PC-3 (cell line): ENCODE measurements around the gene AP1B1. TPM values are rescaled to one million over a fixed set of nuclear protein-coding genes. Genes with fewer than 3 reads are reported as not detected.
A peak's percentile ranks its signal among the peaks of the same experiment; 100 is the strongest.

ENCODE experiments used
- ATAC-seq: fragments of 200-7000 bp; cut with Tn5 transposase; 2 replicates; pipeline ENCODE4 v1.9.1; 2020; ENCODE audit warnings: mild to moderate bottlenecking, moderate library complexity
- BruUV-seq: library from RNA; stranded (reverse); fragments of 400-500 nt; replicated peaks from 2 replicates; lab custom pipeline; 2021; lab: Mats Ljungman, UMichigan
- CTCF ChIA-PET: fragments of 300-600 bp; sonication (Branson Sonifier 250); formaldehyde crosslinking; loops from one replicate; lab custom pipeline; 2022; ENCODE audit warnings: antibody characterized with exemption; lab: Charles Lee
- POLR2A ChIA-PET: fragments of 300-600 bp; sonication (Branson Sonifier 250); formaldehyde crosslinking; loops from one replicate; lab custom pipeline; 2022; ENCODE audit warnings: antibody characterized with exemption; ENCODE audit not compliant: unreplicated experiment; lab: Charles Lee
- DNase-seq: peaks from one replicate; pipeline ENCODE4 v3.0.0-alpha.2; 2015
- H2AFZ ChIP-seq: fragments of 300-600 bp; sonication (generic); 2 replicates; pipeline ENCODE4 v1.6.0; 2016; ENCODE audit warnings: antibody characterized with exemption, low read length
- H3F3A ChIP-seq: fragments of 300-600 bp; sonication (generic); one replicate; pipeline ENCODE4 v1.6.0; 2017; ENCODE audit warnings: antibody characterized with exemption, low read length, control low read depth, mild to moderate bottlenecking; ENCODE audit not compliant: unreplicated experiment
- H3K27ac ChIP-seq: fragments of 300-600 bp; sonication (generic); 2 replicates; pipeline ENCODE4 v1.5.1; 2016; ENCODE audit warnings: mild to moderate bottlenecking, low read length
- H3K27me3 ChIP-seq: fragments of 300-600 bp; sonication (generic); 2 replicates; pipeline ENCODE4 v1.6.1; 2016; ENCODE audit warnings: low read length, mixed read lengths
- H3K36me3 ChIP-seq: fragments of 300-600 bp; sonication (generic); 2 replicates; pipeline ENCODE4 v1.6.1; 2016; ENCODE audit warnings: low read depth, mixed run types, low read length, mixed read lengths
- H3K4me1 ChIP-seq: fragments of 300-600 bp; sonication (generic); 2 replicates; pipeline ENCODE4 v1.5.1; 2016; ENCODE audit warnings: low read length; ENCODE audit not compliant: insufficient read depth
- H3K4me2 ChIP-seq: fragments of 300-600 bp; sonication (generic); 2 replicates; pipeline ENCODE4 v1.6.0; 2016; ENCODE audit warnings: low read length
- H3K4me3 ChIP-seq: fragments of 300-600 bp; sonication (generic); 2 replicates; pipeline ENCODE4 v1.5.1; 2016; ENCODE audit warnings: mild to moderate bottlenecking, low read length, mixed read lengths
- H3K79me2 ChIP-seq: fragments of 300-600 bp; sonication (generic); 2 replicates; pipeline ENCODE4 v1.6.1; 2017; ENCODE audit warnings: low read length, mixed read lengths
- H3K9ac ChIP-seq: fragments of 300-600 bp; sonication (generic); 2 replicates; pipeline ENCODE4 v1.6.0; 2016; ENCODE audit warnings: mild to moderate bottlenecking, low read length
- H3K9me2 ChIP-seq: fragments of 300-600 bp; sonication (generic); replicated peaks from 2 replicates; pipeline ENCODE4 v1.6.1; 2016; ENCODE audit warnings: mixed run types, low read length, mixed read lengths
- H3K9me3 ChIP-seq: fragments of 300-600 bp; sonication (generic); 2 replicates; pipeline ENCODE4 v1.6.1; 2016; ENCODE audit warnings: low read length, mixed read lengths
- H4K20me1 ChIP-seq: fragments of 300-600 bp; sonication (generic); 2 replicates; pipeline ENCODE4 v1.6.1; 2016; ENCODE audit warnings: low read length, mixed read lengths
- EZH2 ChIP-seq: fragments of 300-600 bp; sonication (generic); IDR thresholded peaks from one replicate; pipeline ENCODE4 v1.6.1; 2017; ENCODE audit warnings: antibody characterized with exemption, mild to moderate bottlenecking, low read length; ENCODE audit not compliant: unreplicated experiment
- EZH2phosphoT487 ChIP-seq: fragments of 300-600 bp; sonication (generic); IDR thresholded peaks from 2 replicates; pipeline ENCODE4 v1.6.1; 2018; ENCODE audit warnings: mild to moderate bottlenecking, antibody characterized with exemption, low read length, borderline replicate concordance
- intact Hi-C: fragments of 100-400 bp; cut with micrococcal nuclease; formaldehyde crosslinking; loops from 2 replicates; pipeline ENCODE4 v1.9.0; 2023
- total RNA-seq: library from RNA; depleted of rRNA; stranded (reverse); fragments of >200 nt; gene quantifications from 2 replicates; pipeline ENCODE4 v1.2.3, GENCODE V29; 2014
- TF ChIP-seq, protein P1 (sequence below): fragments of 300-600 bp; sonication (generic); conservative IDR thresholded peaks from 2 replicates; pipeline ENCODE4 v1.5.1; 2017; ENCODE audit warnings: antibody characterized with exemption, low read depth, mild to moderate bottlenecking, low read length

Gene AP1B1
- total RNA-seq, 1 experiment from 2014 or later = 81.2 TPM

DNA sequence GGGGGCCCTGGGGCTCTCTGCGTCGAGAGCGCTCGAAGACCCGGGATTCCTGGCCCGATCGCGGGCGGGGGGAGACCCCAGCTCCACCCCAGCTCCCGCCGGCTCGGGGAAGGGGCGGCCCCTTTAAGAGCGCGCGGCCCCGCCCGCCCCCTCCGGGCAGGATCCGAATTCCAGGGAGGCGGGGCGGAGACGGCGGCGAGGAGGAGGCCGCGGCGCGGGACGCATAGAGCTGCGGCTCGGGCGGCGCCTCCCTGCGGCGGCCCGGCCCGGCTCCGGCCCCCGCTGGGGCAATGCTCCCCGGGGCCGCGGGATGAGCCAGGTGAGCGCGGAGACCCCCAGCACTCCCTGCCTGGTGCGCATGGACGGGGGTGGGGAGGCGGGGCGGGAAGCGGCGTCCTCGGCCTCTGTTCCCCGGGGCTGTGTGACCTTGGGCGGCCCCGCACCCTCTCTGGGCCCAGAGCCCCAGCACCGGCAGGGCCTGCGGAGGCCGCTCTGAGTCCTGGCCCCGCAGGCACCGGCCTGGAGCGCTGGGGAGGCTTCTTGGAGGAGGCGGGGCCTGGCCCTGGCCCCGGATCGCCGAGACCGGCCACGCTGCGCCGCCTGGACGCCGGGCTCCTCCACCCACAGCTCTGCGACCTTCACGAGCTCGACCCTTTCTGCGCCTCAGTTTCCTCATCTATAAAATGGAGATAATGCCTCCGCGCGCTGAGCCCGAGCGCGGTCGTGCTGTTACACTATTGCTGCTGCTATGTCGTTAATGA, 81.4 kb downstream of the AP1B1 start:
- Histone ChIP-seq H3K27me3 (no peaks in the 10 kb centered on the region), H4K20me1 (no peaks in the 10 kb centered on the region), H3K27ac (peak overlapping the region; percentile 97), H2AFZ (peak overlapping the region; percentile 86), H3K9me2 (no peaks in the 10 kb centered on the region), H3K9me3 (no peaks in the 10 kb centered on the region), H3K4me2 (peak overlapping the region; percentile 89), H3K36me3 (no peaks in the 10 kb centered on the region), H3K4me1 (peaks cover 37% of the 10 kb centered on the region), H3F3A (no peaks in the 10 kb centered on the region), H3K9ac (peak overlapping the region; percentile 89), H3K79me2 (peaks cover 32% of the 10 kb centered on the region), H3K4me3 (peak overlapping the region; percentile 79)
- CTCF ChIA-PET = interaction anchor here (1.0 kb wide), 1 partner anchor 217 kb away, joined by 3 read pairs; no protein-coding TSS in a partner anchor
- POLR2A ChIA-PET = interaction anchor here (0.5 to 0.6 kb wide), 3 partner anchors 26 to 65 kb away, joined by 3 to 13 read pairs (median 4); no protein-coding TSS in a partner anchor
- intact Hi-C loops = loop anchor here (2.0 to 5.0 kb wide), 2 partner anchors 38 to 40 kb away; partner anchors contain the start of gene EWSR1
- peak; percentile 44 for ATAC-seq
- BruUV-seq = no TSS peak
- peak; percentile 80 for DNase-seq
- TF ChIP-seq EZH2 (no peak), EZH2phosphoT487 (no peak)
- TF ChIP-seq, protein P1, sequence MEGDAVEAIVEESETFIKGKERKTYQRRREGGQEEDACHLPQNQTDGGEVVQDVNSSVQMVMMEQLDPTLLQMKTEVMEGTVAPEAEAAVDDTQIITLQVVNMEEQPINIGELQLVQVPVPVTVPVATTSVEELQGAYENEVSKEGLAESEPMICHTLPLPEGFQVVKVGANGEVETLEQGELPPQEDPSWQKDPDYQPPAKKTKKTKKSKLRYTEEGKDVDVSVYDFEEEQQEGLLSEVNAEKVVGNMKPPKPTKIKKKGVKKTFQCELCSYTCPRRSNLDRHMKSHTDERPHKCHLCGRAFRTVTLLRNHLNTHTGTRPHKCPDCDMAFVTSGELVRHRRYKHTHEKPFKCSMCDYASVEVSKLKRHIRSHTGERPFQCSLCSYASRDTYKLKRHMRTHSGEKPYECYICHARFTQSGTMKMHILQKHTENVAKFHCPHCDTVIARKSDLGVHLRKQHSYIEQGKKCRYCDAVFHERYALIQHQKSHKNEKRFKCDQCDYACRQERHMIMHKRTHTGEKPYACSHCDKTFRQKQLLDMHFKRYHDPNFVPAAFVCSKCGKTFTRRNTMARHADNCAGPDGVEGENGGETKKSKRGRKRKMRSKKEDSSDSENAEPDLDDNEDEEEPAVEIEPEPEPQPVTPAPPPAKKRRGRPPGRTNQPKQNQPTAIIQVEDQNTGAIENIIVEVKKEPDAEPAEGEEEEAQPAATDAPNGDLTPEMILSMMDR = no peak

DNA sequence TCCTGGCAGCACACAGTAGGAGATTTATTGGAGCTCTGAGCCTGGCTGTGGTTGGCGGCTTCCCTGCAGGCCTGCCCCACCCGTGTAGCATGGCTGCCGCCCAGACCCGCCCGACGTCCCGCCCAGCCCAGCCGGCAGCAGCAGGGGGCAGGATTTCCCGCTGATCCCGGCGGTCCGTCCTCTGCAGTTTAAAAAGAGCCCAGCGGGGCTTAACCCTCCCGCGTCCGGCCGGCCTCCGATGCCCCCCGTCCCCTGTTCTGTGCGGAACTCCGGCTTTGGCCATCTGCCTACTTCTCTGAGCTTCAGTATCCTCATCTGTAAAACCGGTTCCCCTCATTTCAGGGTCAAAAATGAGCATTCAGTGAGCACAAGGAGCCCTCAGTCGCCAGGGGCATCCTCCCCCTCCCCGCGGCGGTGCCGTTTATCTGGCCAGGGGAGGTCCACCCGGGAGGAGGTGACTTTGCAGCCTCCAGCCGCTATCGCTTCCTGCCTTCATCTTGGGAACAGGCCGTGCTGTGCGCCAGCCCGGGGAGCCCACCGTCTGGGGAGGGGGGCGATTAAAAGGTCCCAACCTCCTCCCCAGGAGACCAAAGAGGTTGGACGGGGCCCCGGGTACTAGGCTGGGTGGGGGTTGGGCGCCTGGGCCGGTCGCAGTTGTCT, 82.1 kb downstream of the AP1B1 start, which contains the start of gene GAS2L1:
Gene GAS2L1, plus strand, starts transcription at position 476 of the 660 bp plus-strand sequence. CDS start 1,456 bp downstream, outside the sequence.
- intact Hi-C loops = loop anchor here (2.0 to 5.0 kb wide), 2 partner anchors 38 to 41 kb away; partner anchors contain the start of gene EWSR1
- Histone ChIP-seq H3F3A (no peaks in the 10 kb centered on the region), H3K4me3 (peak within 1 kb of the TSS; percentile 79), H3K79me2 (peaks cover 32% of the 10 kb centered on the region), H3K27me3 (no peaks in the 10 kb centered on the region), H3K4me2 (peak within 1 kb of the TSS; percentile 89), H3K36me3 (no peaks in the 10 kb centered on the region), H3K9me2 (no peaks in the 10 kb centered on the region), H3K4me1 (peaks cover 36% of the 10 kb centered on the region), H3K9me3 (no peaks in the 10 kb centered on the region), H3K9ac (peak within 1 kb of the TSS; percentile 89), H2AFZ (peak within 1 kb of the TSS; percentile 86), H4K20me1 (no peaks in the 10 kb centered on the region), H3K27ac (peak within 1 kb of the TSS; percentile 97)
- POLR2A ChIA-PET = interaction anchor here (0.5 to 0.6 kb wide), 3 partner anchors 25 to 66 kb away, joined by 3 to 13 read pairs (median 4); no protein-coding TSS in a partner anchor
- DNase-seq (peak; percentile 70), ATAC-seq (peak; percentile 53)
- TF ChIP-seq, protein P1 = peak; percentile 49; the same call in 1 of the 2 replicates
- TF ChIP-seq EZH2phosphoT487 (no peak), EZH2 (no peak)
- no TSS peak for BruUV-seq
- CTCF ChIA-PET = interaction anchor here (0.6 to 1.0 kb wide), 2 partner anchors 42 to 218 kb away, joined by 3 to 4 read pairs; no protein-coding TSS in a partner anchor
